Lung (tissue), 12 donors: Measurements from ENCODE around the gene AMBRA1. TPM values are rescaled to one million over a fixed set of nuclear protein-coding genes. Genes with fewer than 3 reads are reported as not detected.

Source experiments
- ATAC-seq: fragments of 200-7000 bp; cut with Tn5 transposase; one replicate; pipeline ENCODE4 v1.9.1; 2020; ENCODE audit warnings: moderate number of reproducible peaks; ENCODE audit not compliant: insufficient read depth, low FRiP score
- DNase-seq, 3 donors: peaks; one replicate each; pipeline ENCODE4 v3.0.0-alpha.2; 2013 to 2017
- H3K27ac ChIP-seq, 2 donors: one replicate each; pipeline ENCODE4 v1.5.1; 2013; ENCODE audit warnings: mild to moderate bottlenecking in 2 of 2, moderate library complexity in 2 of 2, control low read depth in 1 of 2, inconsistent platforms in 1 of 2, low read depth in 1 of 2, low read length in 1 of 2
- H3K27me3 ChIP-seq, 3 donors: one replicate each; pipeline ENCODE4 v1.5.1; 2013; ENCODE audit warnings: low read length in 2 of 3; ENCODE audit not compliant: control insufficient read depth in 3 of 3, insufficient read depth in 3 of 3
- H3K36me3 ChIP-seq, 4 donors: one replicate each; pipeline ENCODE4 v1.5.1; 2013; ENCODE audit warnings: low read length in 4 of 4, mild to moderate bottlenecking in 1 of 4, moderate library complexity in 1 of 4; ENCODE audit not compliant: control insufficient read depth in 4 of 4, insufficient read depth in 4 of 4
- H3K4me1 ChIP-seq, 5 donors: one replicate each; pipeline ENCODE4 v1.5.1; 2013; ENCODE audit warnings: low read length in 5 of 5, mild to moderate bottlenecking in 2 of 5, moderate library complexity in 1 of 5; ENCODE audit not compliant: control insufficient read depth in 5 of 5, insufficient read depth in 5 of 5
- H3K4me3 ChIP-seq: one replicate; pipeline ENCODE4 v1.5.1; 2013; ENCODE audit warnings: mild to moderate bottlenecking, control low read depth, moderate library complexity
- H3K9ac ChIP-seq, 2 donors: one replicate each; pipeline ENCODE4 v1.5.1; 2013; ENCODE audit warnings: low read length in 2 of 2, control low read depth in 1 of 2; ENCODE audit not compliant: insufficient read depth in 1 of 2
- H3K9me3 ChIP-seq, 4 donors: one replicate each; pipeline ENCODE4 v1.5.1; 2013; ENCODE audit warnings: low read length in 3 of 4, mild to moderate bottlenecking in 1 of 4, moderate library complexity in 1 of 4; ENCODE audit not compliant: control insufficient read depth in 4 of 4, insufficient read depth in 3 of 4
- CTCF ChIP-seq: IDR thresholded peaks from 2 replicates; pipeline ENCODE4 v1.5.1; 2012; ENCODE audit warnings: mild to moderate bottlenecking; ENCODE audit errors: control extremely low read depth, extremely low read depth
- WGBS, 2 donors: extraction: QIAGEN DNeasy Blood & Tissue Kit; methylation state at CpG; one replicate each; pipeline ENCODE4 v1.1.7; 2013; 5-methylcytosine and 5-hydroxymethylcytosine counted together
- polyA plus RNA-seq, 2 donors: library from polyadenylated mRNA; stranded (reverse); fragments of 200-250 nt; gene quantifications; one replicate each; pipeline ENCODE4 v1.2.1, GENCODE V29; 2013
- total RNA-seq, 2 donors: library from RNA; depleted of rRNA in 1 of 2; stranded (reverse); fragments of >200 nt in 1 of 2; gene quantifications; one replicate each; pipeline ENCODE4 v1.2.1, GENCODE V29; 2014 to 2021
- donor health status: control.
- donor health status: control.
- donor health status: Bipolar disorder and iron deficiency.
- donor health status: healthy.
- donor health status: DM: yes; HTN: yes; CAD: no.

AMBRA1 gene
- total and polyA plus RNA-seq, 4 donors: 7.4 to 41.2 (median 23.7) TPM

- TF ChIP-seq CTCF: no peak
- ATAC-seq: no peak
- peaks cover 0 to 4% (median 0%) of the 10 kb centered on the region in 5 donors for H3K4me1 ChIP-seq
- H3K36me3 ChIP-seq: no peaks in the 10 kb centered on the region
- 59 to 85% methylated on average over 3 of the region's 3 CpGs for WGBS, 2 donors
- DNase-seq: no peak
- H3K9me3 ChIP-seq: no peaks in the 10 kb centered on the region
- H3K27ac ChIP-seq: no peak overlapping the region
- H3K27me3 ChIP-seq: no peaks in the 10 kb centered on the region
- H3K9ac ChIP-seq: no peak overlapping the region
- H3K4me3 ChIP-seq: no peak overlapping the region
Observed at GRCh38 chr11:46480909-46481308, 112.9 kb downstream of the AMBRA1 start.

- no peaks in the 10 kb centered on the region for H3K9me3 ChIP-seq
- H3K27me3 ChIP-seq: no peaks in the 10 kb centered on the region
- 65 to 84% methylated on average over 2 of the region's 2 CpGs for WGBS, 2 donors
- no peak overlapping the region for H3K9ac ChIP-seq
- H3K27ac ChIP-seq: no peak overlapping the region
- H3K4me3 ChIP-seq: no peak overlapping the region
- TF ChIP-seq CTCF: no peak
- ATAC-seq: no peak
- no peak for DNase-seq
- H3K4me1 ChIP-seq: peaks cover 0 to 4% (median 0%) of the 10 kb centered on the region in 5 donors
- H3K36me3 ChIP-seq: no peaks in the 10 kb centered on the region
Observed at GRCh38 chr11:46480166-46480726, 113.6 kb downstream of the AMBRA1 start.

GRCh38 chr11:46479601-46480000 is 114.2 kb downstream of the AMBRA1 start:
- Histone ChIP-seq H3K4me3 (no peak overlapping the region), H3K9me3 (no peaks in the 10 kb centered on the region), H3K4me1 (peaks cover 0 to 4% (median 0%) of the 10 kb centered on the region in 5 donors), H3K9ac (no peak overlapping the region), H3K27me3 (no peaks in the 10 kb centered on the region), H3K36me3 (no peaks in the 10 kb centered on the region), H3K27ac (no peak overlapping the region)
- TF ChIP-seq CTCF: no peak
- ATAC-seq (no peak), DNase-seq (no peak)
- WGBS, 2 donors: 95 to 97% methylated on average over 7 of the region's 7 CpGs

- 42 to 80% methylated on average over 1 of the region's 1 CpG for WGBS, 2 donors
- DNase-seq: no peak
- Histone ChIP-seq H3K27me3 (no peaks in the 10 kb centered on the region), H3K27ac (no peak overlapping the region), H3K9ac (no peak overlapping the region), H3K4me3 (no peak overlapping the region), H3K9me3 (no peaks in the 10 kb centered on the region), H3K4me1 (peaks cover 0 to 4% (median 0%) of the 10 kb centered on the region in 5 donors), H3K36me3 (no peaks in the 10 kb centered on the region)
- TF ChIP-seq CTCF: no peak
- no peak for ATAC-seq
Observed at GRCh38 chr11:46478196-46478595, 115.6 kb downstream of the AMBRA1 start.
